OCI-LY1 (cell line): ENCODE data around the gene NOTCH1.

ENCODE experiments used
- H2AFZ ChIP-seq: fragments of 200-600 bp; sonication (generic), shearing (Covaris generic); 2 replicates; pipeline ENCODE4 v1.6.0; 2014; ENCODE audit warnings: antibody characterized with exemption, mild to moderate bottlenecking, low read length
- H3F3A ChIP-seq: fragments of 200-600 bp; sonication (generic), shearing (Covaris generic); 2 replicates; pipeline ENCODE4 v1.6.0; 2014; ENCODE audit warnings: mild to moderate bottlenecking, antibody characterized with exemption, low read length, moderate library complexity; ENCODE audit not compliant: insufficient read depth
- H3K27ac ChIP-seq: fragments of 200-600 bp; sonication (generic); 2 replicates; pipeline ENCODE4 v1.5.1; 2014; ENCODE audit warnings: low read length, mixed run types, mild to moderate bottlenecking, low read depth; ENCODE audit not compliant: poor library complexity, severe bottlenecking
- H3K27me3 ChIP-seq: fragments of 200-600 bp; sonication (generic); 2 replicates; pipeline ENCODE4 v1.6.0; 2014; ENCODE audit warnings: antibody characterized with exemption, mild to moderate bottlenecking, low read length, moderate library complexity; ENCODE audit not compliant: insufficient read depth
- H3K36me3 ChIP-seq: fragments of 200-600 bp; sonication (generic); 2 replicates; pipeline ENCODE4 v1.6.1; 2014; ENCODE audit warnings: mild to moderate bottlenecking, antibody characterized with exemption, low read length, moderate library complexity, mixed read lengths; ENCODE audit not compliant: insufficient read depth
- H3K4me1 ChIP-seq: fragments of 200-600 bp; sonication (generic); 2 replicates; pipeline ENCODE4 v1.5.1; 2014; ENCODE audit warnings: mild to moderate bottlenecking, low read length, moderate library complexity; ENCODE audit not compliant: insufficient read depth, severe bottlenecking
- H3K4me2 ChIP-seq: fragments of 200-600 bp; sonication (generic), shearing (Covaris generic); 2 replicates; pipeline ENCODE4 v1.6.1; 2014; ENCODE audit warnings: low read length
- H3K4me3 ChIP-seq: fragments of 200-600 bp; sonication (generic); 2 replicates; pipeline ENCODE4 v1.5.1; 2014; ENCODE audit warnings: low read length, low read depth, mild to moderate bottlenecking, mixed read lengths; ENCODE audit not compliant: poor library complexity, severe bottlenecking
- H3K79me2 ChIP-seq: fragments of 200-600 bp; shearing (Covaris generic); 2 replicates; pipeline ENCODE4 v1.6.1; 2016; ENCODE audit warnings: mixed run types, low read length, mixed read lengths; ENCODE audit not compliant: insufficient read depth
- H3K9ac ChIP-seq: fragments of 200-600 bp; sonication (generic), shearing (Covaris generic); 2 replicates; pipeline ENCODE4 v1.6.1; 2014; ENCODE audit warnings: mild to moderate bottlenecking, low read length, mixed read lengths
- H3K9me2 ChIP-seq: fragments of 200-600 bp; sonication (generic), shearing (Covaris generic); 2 replicates; pipeline ENCODE4 v1.6.1; 2014; ENCODE audit warnings: low read depth, mild to moderate bottlenecking, low read length, mixed read lengths
- H3K9me3 ChIP-seq: fragments of 200-600 bp; shearing (Covaris generic); 2 replicates; pipeline ENCODE4 v1.6.1; 2014; ENCODE audit warnings: low read length, mixed read lengths
- H4K20me1 ChIP-seq: fragments of 200-600 bp; sonication (generic), shearing (Covaris generic); 2 replicates; pipeline ENCODE4 v1.6.0; 2016; ENCODE audit warnings: mild to moderate bottlenecking, low read length; ENCODE audit not compliant: insufficient read depth
- EZH2 ChIP-seq: fragments of 200-600 bp; sonication (generic), shearing (Covaris generic); IDR thresholded peaks from 2 replicates; pipeline ENCODE4 v1.8.0; 2017; ENCODE audit warnings: borderline replicate concordance, mixed run types, mild to moderate bottlenecking, antibody characterized with exemption, low read length, moderate library complexity, mixed read lengths
- TF ChIP-seq, protein P1 (sequence below): fragments of 200-600 bp; sonication (generic), shearing (Covaris generic); IDR thresholded peaks from 2 replicates; pipeline ENCODE4 v1.5.1; 2017; ENCODE audit warnings: mild to moderate bottlenecking, antibody characterized with exemption, low read length, moderate library complexity, mixed read lengths

Gene NOTCH1

DNA sequence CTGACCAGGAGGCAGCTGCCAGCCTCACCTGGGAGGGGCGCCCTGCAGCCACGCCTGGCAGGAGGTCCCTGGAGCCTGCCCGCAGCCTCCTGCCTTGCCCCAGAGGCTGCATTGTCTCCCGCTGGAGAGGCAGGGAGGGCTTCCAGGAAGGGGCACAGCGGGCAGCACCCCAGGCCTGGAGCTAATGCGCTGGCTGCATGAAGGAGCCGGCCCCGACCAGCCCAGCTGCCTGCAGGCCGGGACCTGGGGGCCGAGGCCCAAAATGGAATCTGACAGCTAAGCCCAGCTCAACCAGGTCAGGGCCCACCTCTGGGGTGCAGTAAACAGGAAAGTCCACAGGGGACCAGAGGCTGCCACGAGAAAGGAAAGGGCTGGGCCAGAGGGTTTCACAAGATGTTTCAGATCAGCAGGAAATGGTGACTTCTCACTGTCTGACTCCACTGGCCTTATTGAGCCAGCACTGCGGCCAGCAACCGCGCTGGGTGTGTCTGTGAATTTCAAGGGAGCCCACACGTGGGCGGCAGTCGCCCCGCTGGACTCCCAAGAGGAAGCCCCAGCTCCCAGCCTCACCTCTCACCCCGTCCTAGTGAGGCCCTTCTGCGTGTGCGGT, 18.6 kb upstream of the NOTCH1 start:
- H3K9me2 ChIP-seq, result no peaks in the 10 kb centered on the region
- H3K4me1 ChIP-seq, result no peaks in the 10 kb centered on the region
- H3K9me3 ChIP-seq, result no peaks in the 10 kb centered on the region
- H2AFZ ChIP-seq, result no peak overlapping the region
- no peaks in the 10 kb centered on the region for H3K36me3 ChIP-seq
- no peak overlapping the region for H3K4me2 ChIP-seq
- H3F3A ChIP-seq, result no peaks in the 10 kb centered on the region
- peaks cover 17% of the 10 kb centered on the region; the same call in 1 of the 2 replicates for H3K27me3 ChIP-seq
- no peak overlapping the region for H3K9ac ChIP-seq
- H4K20me1 ChIP-seq, result no peaks in the 10 kb centered on the region
- H3K79me2 ChIP-seq, result no peaks in the 10 kb centered on the region
- no peak overlapping the region for H3K27ac ChIP-seq
- TF ChIP-seq EZH2, result no peak
- TF ChIP-seq, protein P1, sequence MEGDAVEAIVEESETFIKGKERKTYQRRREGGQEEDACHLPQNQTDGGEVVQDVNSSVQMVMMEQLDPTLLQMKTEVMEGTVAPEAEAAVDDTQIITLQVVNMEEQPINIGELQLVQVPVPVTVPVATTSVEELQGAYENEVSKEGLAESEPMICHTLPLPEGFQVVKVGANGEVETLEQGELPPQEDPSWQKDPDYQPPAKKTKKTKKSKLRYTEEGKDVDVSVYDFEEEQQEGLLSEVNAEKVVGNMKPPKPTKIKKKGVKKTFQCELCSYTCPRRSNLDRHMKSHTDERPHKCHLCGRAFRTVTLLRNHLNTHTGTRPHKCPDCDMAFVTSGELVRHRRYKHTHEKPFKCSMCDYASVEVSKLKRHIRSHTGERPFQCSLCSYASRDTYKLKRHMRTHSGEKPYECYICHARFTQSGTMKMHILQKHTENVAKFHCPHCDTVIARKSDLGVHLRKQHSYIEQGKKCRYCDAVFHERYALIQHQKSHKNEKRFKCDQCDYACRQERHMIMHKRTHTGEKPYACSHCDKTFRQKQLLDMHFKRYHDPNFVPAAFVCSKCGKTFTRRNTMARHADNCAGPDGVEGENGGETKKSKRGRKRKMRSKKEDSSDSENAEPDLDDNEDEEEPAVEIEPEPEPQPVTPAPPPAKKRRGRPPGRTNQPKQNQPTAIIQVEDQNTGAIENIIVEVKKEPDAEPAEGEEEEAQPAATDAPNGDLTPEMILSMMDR, result no peak
- H3K4me3 ChIP-seq, result no peak overlapping the region

GRCh38 chr9:136563646-136564325, 17.9 kb upstream of the NOTCH1 start:
- H3K36me3 ChIP-seq, result no peaks in the 10 kb centered on the region
- TF ChIP-seq, protein P1, result no peak
- H3K27ac ChIP-seq, result no peak overlapping the region
- H3K9me3 ChIP-seq, result no peaks in the 10 kb centered on the region
- no peak overlapping the region for H3K4me2 ChIP-seq
- no peaks in the 10 kb centered on the region for H3K9me2 ChIP-seq
- H3K27me3 ChIP-seq, result peaks cover 14% of the 10 kb centered on the region; the same call in 1 of the 2 replicates
- no peak overlapping the region for H2AFZ ChIP-seq
- H3F3A ChIP-seq, result no peaks in the 10 kb centered on the region
- no peak overlapping the region for H3K4me3 ChIP-seq
- H3K4me1 ChIP-seq, result no peaks in the 10 kb centered on the region
- H3K79me2 ChIP-seq, result no peaks in the 10 kb centered on the region
- H4K20me1 ChIP-seq, result no peaks in the 10 kb centered on the region
- H3K9ac ChIP-seq, result no peak overlapping the region

- TF ChIP-seq, protein P1, result no peak
- no peak for TF ChIP-seq EZH2
- Histone ChIP-seq H2AFZ (no peak overlapping the region), H3K9me2 (no peaks in the 10 kb centered on the region), H3K4me3 (no peak overlapping the region), H3K27me3 (peaks cover 14% of the 10 kb centered on the region; the same call in 1 of the 2 replicates), H3K9me3 (no peaks in the 10 kb centered on the region), H3K36me3 (no peaks in the 10 kb centered on the region), H4K20me1 (no peaks in the 10 kb centered on the region), H3K4me2 (no peak overlapping the region), H3K9ac (no peak overlapping the region), H3F3A (no peaks in the 10 kb centered on the region), H3K27ac (no peak overlapping the region), H3K79me2 (no peaks in the 10 kb centered on the region), H3K4me1 (no peaks in the 10 kb centered on the region)
Measured at GRCh38 chr9:136562746-136563495, 17.1 kb upstream of the NOTCH1 start.
